ENCODE data around the gene SMYD3. TPM values are rescaled to one million over a fixed set of nuclear protein-coding genes. Genes with fewer than 3 reads are reported as not detected.

Gene SMYD3
- polyA plus RNA-seq, 3 donors, result 4.8 to 12.4 (median 7.1) TPM

GRCh38 chr1:246159279-246160227 lies 347.5 kb downstream of the SMYD3 start:
- H3K27ac ChIP-seq (ENCODE audit: low read depth, low read length), result no peak overlapping the region
- WGBS, 3 donors, result 89 to 90% (median 89%) methylated on average over 9 of the region's 9 CpGs

- WGBS, 3 donors, result 62 to 87% (median 63%) methylated on average over 2 of the region's 2 CpGs
- no peak overlapping the region for H3K27ac ChIP-seq (ENCODE audit: low read depth, low read length)
Measured at GRCh38 chr1:246158131-246158530, 348.9 kb downstream of the SMYD3 start.

GRCh38 chr1:246157516-246157915 lies 349.6 kb downstream of the SMYD3 start:
- WGBS, 3 donors, result 45 to 81% (median 56%) methylated on average over 2 of the region's 2 CpGs
- H3K27ac ChIP-seq (ENCODE audit: low read depth, low read length), result no peak overlapping the region

- H3K27ac ChIP-seq (ENCODE audit: low read depth, low read length), result no peak overlapping the region
- WGBS, 3 donors, result 93 to 96% (median 93%) methylated on average over 12 of the region's 12 CpGs
Measured at GRCh38 chr1:246156847-246157246, 350.2 kb downstream of the SMYD3 start.

- no peak overlapping the region for H3K27ac ChIP-seq (ENCODE audit: low read depth, low read length)
- WGBS, 3 donors, result 58 to 76% (median 63%) methylated on average over 4 of the region's 4 CpGs
Measured at GRCh38 chr1:246155923-246156322, 351.2 kb downstream of the SMYD3 start.

GRCh38 chr1:246153796-246154212 lies 353.3 kb downstream of the SMYD3 start:
- no peak overlapping the region for H3K27ac ChIP-seq (ENCODE audit: low read depth, low read length)
- WGBS, 3 donors, result 86 to 88% (median 87%) methylated on average over 3 of the region's 3 CpGs

GRCh38 chr1:246152986-246153431 lies 354.1 kb downstream of the SMYD3 start:
- no peak overlapping the region for H3K27ac ChIP-seq (ENCODE audit: low read depth, low read length)
- 58 to 92% (median 65%) methylated on average over 3 of the region's 3 CpGs for WGBS, 3 donors

GRCh38 chr1:246151796-246152434 lies 355.2 kb downstream of the SMYD3 start:
- WGBS, 3 donors, result 67 to 81% (median 67%) methylated on average over 6 of the region's 6 CpGs
- H3K27ac ChIP-seq (ENCODE audit: low read depth, low read length), result no peak overlapping the region

GRCh38 chr1:246149543-246149942 lies 357.5 kb downstream of the SMYD3 start:
- 96 to 97% (median 96%) methylated on average over 2 of the region's 2 CpGs for WGBS, 3 donors
- H3K27ac ChIP-seq (ENCODE audit: low read depth, low read length), result no peak overlapping the region

GRCh38 chr1:246147524-246148461 lies 359.3 kb downstream of the SMYD3 start:
- 92 to 98% (median 95%) methylated on average over 28 to 29 of the region's 29 CpGs for WGBS, 3 donors
- no peak overlapping the region for H3K27ac ChIP-seq (ENCODE audit: low read depth, low read length)

GRCh38 chr1:246146804-246147523 lies 360.1 kb downstream of the SMYD3 start:
- WGBS, 3 donors, result 97 to 98% (median 97%) methylated on average over 25 of the region's 25 CpGs
- no peak overlapping the region for H3K27ac ChIP-seq (ENCODE audit: low read depth, low read length)

GRCh38 chr1:246145900-246146299 lies 361.2 kb downstream of the SMYD3 start:
- 90 to 96% (median 93%) methylated on average over 4 of the region's 4 CpGs for WGBS, 3 donors

GRCh38 chr1:246144931-246145330 lies 362.1 kb downstream of the SMYD3 start:
- no peak overlapping the region for H3K27ac ChIP-seq (ENCODE audit: low read depth, low read length)
- 92 to 99% (median 95%) methylated on average over 3 of the region's 3 CpGs for WGBS, 3 donors

More at GRCh38 chr1:246145900-246146299, 361.2 kb downstream of the SMYD3 start:
- H3K27ac ChIP-seq (ENCODE audit: low read depth, low read length), result no peak overlapping the region

GRCh38 chr1:246142320-246142893 lies 364.7 kb downstream of the SMYD3 start:
- 78 to 87% (median 79%) methylated on average over 10 of the region's 10 CpGs for WGBS, 3 donors
- H3K27ac ChIP-seq (ENCODE audit: low read depth, low read length), result no peak overlapping the region

- no peak overlapping the region for H3K27ac ChIP-seq (ENCODE audit: low read depth, low read length)
- 90% methylated on average over 4 of the region's 4 CpGs for WGBS, 3 donors
Measured at GRCh38 chr1:246141306-246141705, 365.8 kb downstream of the SMYD3 start.

- WGBS, 3 donors, result 80 to 87% (median 86%) methylated on average over 2 of the region's 2 CpGs
- H3K27ac ChIP-seq (ENCODE audit: low read depth, low read length), result no peak overlapping the region
Measured at GRCh38 chr1:246139745-246140182, 367.3 kb downstream of the SMYD3 start.

- WGBS, 3 donors, result 51 to 72% (median 71%) methylated on average over 2 of the region's 2 CpGs
- no peak overlapping the region for H3K27ac ChIP-seq (ENCODE audit: low read depth, low read length)
Measured at GRCh38 chr1:246138781-246139180, 368.3 kb downstream of the SMYD3 start.

All from adipose tissue (tissue), 3 donors.